Measurements from ENCODE around the gene PPP4R3B. TPM values are rescaled to one million over a fixed set of nuclear protein-coding genes. Genes with fewer than 3 reads are reported as not detected.

PPP4R3B gene
- polyA plus RNA-seq, 1 donor (not counting 4 experiments of a cell fraction or from before 2014, with no cell fraction given): 30.1 TPM

- DNase-seq (ENCODE audit: low read depth, low spot score): no peak
- H2AFZ ChIP-seq (ENCODE audit: control insufficient read depth, low read length): no peak overlapping the region
- no peaks in the 10 kb centered on the region for H3K9me3 ChIP-seq (ENCODE audit: control insufficient read depth, low read depth, low read length)
- peaks cover 9% of the 10 kb centered on the region for H3K4me1 ChIP-seq (ENCODE audit: control insufficient read depth, extremely low read depth, insufficient read depth, low read length)
- H3K27me3 ChIP-seq (ENCODE audit: control insufficient read depth, extremely low read depth, insufficient read depth, low read length): no peaks in the 10 kb centered on the region
- H3K9ac ChIP-seq (ENCODE audit: control insufficient read depth, extremely low read depth, insufficient read depth, low read length): no peak overlapping the region
- H3K36me3 ChIP-seq (ENCODE audit: control insufficient read depth in 2 of 2, extremely low read depth in 1 of 2, insufficient read depth in 2 of 2, low read length in 2 of 2): peaks cover 1 to 16% of the 10 kb centered on the region in 2 experiments
- H3K4me2 ChIP-seq (ENCODE audit: control insufficient read depth, extremely low read depth, insufficient read depth, low read depth, low read length): no peak overlapping the region
- no peaks in the 10 kb centered on the region for H4K20me1 ChIP-seq (ENCODE audit: control insufficient read depth, extremely low read depth, insufficient read depth, low read length)
- no peak for TF ChIP-seq EZH2 (IDR thresholded peaks at IDR 0.05; ENCODE audit: low read length)
- peaks cover 76% of the 10 kb centered on the region for H3K79me2 ChIP-seq (ENCODE audit: control insufficient read depth, insufficient read depth, low read length)
- H3K27ac ChIP-seq (ENCODE audit: control insufficient read depth, insufficient read depth, low read length): no peak overlapping the region
- H3K9me1 ChIP-seq (ENCODE audit: control insufficient read depth, extremely low read depth, insufficient read depth, low read length): no peaks in the 10 kb centered on the region
- dilution Hi-C loops (cut with MboI; ENCODE audit: extremely low pct_ligation_motif_present, low sequenced_read_pairs): no loop called here
- FAIRE-seq: no peak
- no peak overlapping the region for H3K4me3 ChIP-seq (ENCODE audit: control insufficient read depth in 2 of 3, extremely low read depth in 1 of 3, insufficient read depth in 2 of 3, low read depth in 1 of 3, low read length in 3 of 3)
Measured at GRCh38 chr2:55610954-55611743, 6.3 kb downstream of the PPP4R3B start.

- Histone ChIP-seq H3K4me3 (ENCODE audit: control insufficient read depth in 2 of 3, extremely low read depth in 1 of 3, insufficient read depth in 2 of 3, low read depth in 1 of 3, low read length in 3 of 3) (no peak overlapping the region), H4K20me1 (ENCODE audit: control insufficient read depth, extremely low read depth, insufficient read depth, low read length) (no peaks in the 10 kb centered on the region), H2AFZ (ENCODE audit: control insufficient read depth, low read length) (no peak overlapping the region), H3K79me2 (ENCODE audit: control insufficient read depth, insufficient read depth, low read length) (peaks cover 73% of the 10 kb centered on the region), H3K9ac (ENCODE audit: control insufficient read depth, extremely low read depth, insufficient read depth, low read length) (no peak overlapping the region), H3K4me1 (ENCODE audit: control insufficient read depth, extremely low read depth, insufficient read depth, low read length) (peaks cover 4% of the 10 kb centered on the region), H3K27ac (ENCODE audit: control insufficient read depth, insufficient read depth, low read length) (no peak overlapping the region), H3K4me2 (ENCODE audit: control insufficient read depth, extremely low read depth, insufficient read depth, low read depth, low read length) (no peak overlapping the region), H3K27me3 (ENCODE audit: control insufficient read depth, extremely low read depth, insufficient read depth, low read length) (no peaks in the 10 kb centered on the region), H3K36me3 (ENCODE audit: control insufficient read depth in 2 of 2, extremely low read depth in 1 of 2, insufficient read depth in 2 of 2, low read length in 2 of 2) (peaks cover 1 to 16% of the 10 kb centered on the region in 2 experiments), H3K9me1 (ENCODE audit: control insufficient read depth, extremely low read depth, insufficient read depth, low read length) (no peaks in the 10 kb centered on the region), H3K9me3 (ENCODE audit: control insufficient read depth, low read depth, low read length) (no peaks in the 10 kb centered on the region)
- DNase-seq (ENCODE audit: low read depth, low spot score) (no peak), FAIRE-seq (no peak)
- dilution Hi-C loops (cut with MboI; ENCODE audit: extremely low pct_ligation_motif_present, low sequenced_read_pairs): no loop called here
- no peak for TF ChIP-seq CTCF (optimal IDR thresholded peaks at IDR 0.05 in 1 of 3, IDR thresholded peaks at IDR 0.05 in 1 of 3, conservative IDR thresholded peaks at IDR 0.05 in 1 of 3; ENCODE audit: extremely low read depth in 1 of 3, insufficient read depth in 2 of 3, low read length in 3 of 3)
Measured at GRCh38 chr2:55609938-55610578, 7.4 kb downstream of the PPP4R3B start.
